GM15510 (cell line): ENCODE measurements around the gene GABRD.

Experiments
- POLR2A ChIP-seq: IDR thresholded peaks from 3 replicates; pipeline ENCODE4 v1.6.1; 2011; ENCODE audit warnings: borderline replicate concordance; ENCODE audit not compliant: insufficient read length; ENCODE audit errors: extremely low read depth

Gene GABRD

GRCh38 chr1:2050793-2051682 lies 31.9 kb downstream of the GABRD start:
- no peak for TF ChIP-seq POLR2A

- TF ChIP-seq POLR2A, result no peak
Measured at GRCh38 chr1:2052054-2052679, 33.0 kb downstream of the GABRD start.

GRCh38 chr1:2052756-2053155 lies 33.6 kb downstream of the GABRD start:
- no peak for TF ChIP-seq POLR2A

GRCh38 chr1:2053217-2053616 lies 34.1 kb downstream of the GABRD start:
- no peak for TF ChIP-seq POLR2A

GRCh38 chr1:2053784-2054376 lies 34.7 kb downstream of the GABRD start:
- TF ChIP-seq POLR2A, result no peak

- TF ChIP-seq POLR2A, result no peak
Measured at GRCh38 chr1:2054560-2054959, 35.4 kb downstream of the GABRD start.

GRCh38 chr1:2055911-2056575 lies 36.9 kb downstream of the GABRD start:
- TF ChIP-seq POLR2A, result no peak

- no peak for TF ChIP-seq POLR2A
Measured at GRCh38 chr1:2056955-2057590, 37.9 kb downstream of the GABRD start.

- TF ChIP-seq POLR2A, result no peak
Measured at GRCh38 chr1:2059290-2059953, 40.3 kb downstream of the GABRD start.

- TF ChIP-seq POLR2A, result no peak
Measured at GRCh38 chr1:2060072-2060471, 40.9 kb downstream of the GABRD start.

- TF ChIP-seq POLR2A, result no peak
Measured at GRCh38 chr1:2060535-2060934, 41.4 kb downstream of the GABRD start.

GRCh38 chr1:2061065-2061778 lies 42.1 kb downstream of the GABRD start:
- TF ChIP-seq POLR2A, result no peak

- TF ChIP-seq POLR2A, result no peak
Measured at GRCh38 chr1:2065699-2066098, 46.6 kb downstream of the GABRD start.
